Measurements from ENCODE around the gene GRID2.

DNA sequence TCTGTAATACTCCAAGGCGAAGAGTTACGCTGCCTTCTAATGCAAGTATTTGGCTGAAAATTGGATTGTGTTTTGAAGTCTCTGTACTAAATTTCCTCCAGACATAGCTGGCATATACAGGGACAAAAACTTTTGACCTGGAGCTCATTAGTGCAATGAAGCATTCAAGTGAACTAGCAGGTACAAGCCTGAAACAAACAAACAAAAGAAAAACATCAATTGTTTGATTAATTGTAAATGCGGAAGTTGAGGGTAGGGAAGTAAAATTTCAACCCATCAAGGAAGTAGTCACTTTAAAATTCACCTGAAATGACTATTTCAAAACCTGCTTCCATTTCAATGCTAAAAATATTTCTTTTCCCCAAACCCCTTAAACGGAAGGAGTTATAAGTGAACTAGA is 1008.5 kb downstream of the GRID2 start:
- TF ChIP-seq, protein P1, sequence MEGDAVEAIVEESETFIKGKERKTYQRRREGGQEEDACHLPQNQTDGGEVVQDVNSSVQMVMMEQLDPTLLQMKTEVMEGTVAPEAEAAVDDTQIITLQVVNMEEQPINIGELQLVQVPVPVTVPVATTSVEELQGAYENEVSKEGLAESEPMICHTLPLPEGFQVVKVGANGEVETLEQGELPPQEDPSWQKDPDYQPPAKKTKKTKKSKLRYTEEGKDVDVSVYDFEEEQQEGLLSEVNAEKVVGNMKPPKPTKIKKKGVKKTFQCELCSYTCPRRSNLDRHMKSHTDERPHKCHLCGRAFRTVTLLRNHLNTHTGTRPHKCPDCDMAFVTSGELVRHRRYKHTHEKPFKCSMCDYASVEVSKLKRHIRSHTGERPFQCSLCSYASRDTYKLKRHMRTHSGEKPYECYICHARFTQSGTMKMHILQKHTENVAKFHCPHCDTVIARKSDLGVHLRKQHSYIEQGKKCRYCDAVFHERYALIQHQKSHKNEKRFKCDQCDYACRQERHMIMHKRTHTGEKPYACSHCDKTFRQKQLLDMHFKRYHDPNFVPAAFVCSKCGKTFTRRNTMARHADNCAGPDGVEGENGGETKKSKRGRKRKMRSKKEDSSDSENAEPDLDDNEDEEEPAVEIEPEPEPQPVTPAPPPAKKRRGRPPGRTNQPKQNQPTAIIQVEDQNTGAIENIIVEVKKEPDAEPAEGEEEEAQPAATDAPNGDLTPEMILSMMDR (IDR thresholded peaks at IDR 0.05): no peak
- TF ChIP-seq POLR2A (IDR thresholded peaks at IDR 0.05): no peak
- no peak for TF ChIP-seq EP300 (IDR thresholded peaks at IDR 0.05; ENCODE audit: low read depth)

Data from transverse colon (tissue), 3 donors.